Measurements from ENCODE around the gene RNFT2.
A peak's percentile ranks its signal among the peaks of the same experiment; 100 is the strongest.
"Not testable (repeated sequence)": the region's sequence is repeated elsewhere in the genome, so short reads cannot be mapped to it uniquely, and the experiment has no call there.

RNFT2 gene

DNA sequence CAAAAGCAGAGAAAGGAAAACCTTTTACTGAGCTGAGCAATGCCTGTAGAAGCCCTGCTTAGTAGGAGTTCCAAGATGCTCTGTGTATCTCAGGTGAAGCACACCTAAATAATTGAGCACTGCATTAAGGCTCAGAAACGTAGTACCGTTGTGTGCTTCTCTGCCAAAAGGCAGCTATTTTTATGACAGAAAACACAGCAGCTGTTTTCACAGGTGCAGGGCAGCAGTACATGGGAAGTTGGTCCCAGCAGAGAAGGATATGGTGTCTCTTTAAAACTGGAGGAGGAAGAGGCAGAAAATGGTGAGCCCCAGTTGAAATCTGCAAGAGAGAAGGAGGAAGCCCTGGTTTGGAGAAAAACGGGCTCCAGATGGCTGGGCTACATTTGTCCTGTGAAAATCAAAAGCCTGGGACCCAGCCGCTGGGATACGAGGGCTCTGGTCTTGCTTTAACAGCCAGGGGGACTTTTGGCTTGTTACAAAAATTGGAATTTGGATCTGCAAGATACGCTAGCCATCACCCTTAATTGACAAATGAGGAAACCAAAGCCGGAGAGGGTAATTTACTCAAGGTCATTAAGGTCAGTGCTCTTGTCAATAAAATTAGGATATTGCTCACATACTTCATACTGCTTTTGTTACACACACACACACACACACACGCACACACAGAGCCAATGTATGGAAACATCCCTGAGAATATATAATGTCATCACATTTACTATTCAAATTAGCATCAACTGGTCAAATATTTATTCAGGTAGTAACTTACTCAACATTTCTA, 27.6 kb upstream of the RNFT2 start:
- DNase-seq, result no peak

DNA sequence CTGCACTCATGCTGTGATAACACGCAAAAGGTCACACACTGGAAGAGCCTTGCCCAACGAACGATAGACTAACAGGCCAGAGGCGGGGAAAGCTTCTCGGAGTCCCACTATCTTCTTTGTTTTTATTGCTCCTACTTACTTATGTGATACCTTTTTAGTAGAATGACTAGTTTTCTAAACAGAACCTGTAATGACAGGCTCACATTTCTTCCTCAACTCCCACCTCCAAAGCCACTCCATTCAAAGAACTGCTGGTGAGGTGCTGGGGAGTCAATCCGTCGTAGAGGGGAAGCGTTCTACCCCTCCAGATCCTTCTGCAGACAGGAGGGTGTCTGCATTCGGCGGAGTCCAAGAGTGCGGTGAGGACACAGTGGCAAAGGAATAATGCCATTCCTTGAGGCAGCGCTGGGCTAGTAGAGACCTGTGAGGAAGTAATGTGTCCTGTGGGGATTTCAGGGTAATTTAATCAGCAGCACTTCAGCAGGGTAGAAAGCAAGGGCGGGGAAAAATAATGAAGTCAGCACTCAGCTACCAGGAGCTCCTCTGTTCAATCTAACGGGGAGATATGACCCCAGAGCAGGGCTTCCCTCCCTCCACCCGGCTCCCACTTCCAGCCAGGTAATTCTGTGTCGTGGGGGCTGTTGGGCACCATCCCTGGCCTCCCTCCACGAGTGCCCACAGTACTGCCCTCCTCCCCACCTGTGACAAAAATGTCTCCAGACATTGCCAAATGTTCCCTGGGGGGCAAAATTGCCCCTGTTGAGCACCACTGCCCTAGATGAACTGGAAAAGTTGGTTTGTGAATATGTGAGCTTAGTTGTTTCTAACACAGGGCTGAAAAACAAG, 25.4 kb upstream of the RNFT2 start:
- DNase-seq, result no peak

DNA sequence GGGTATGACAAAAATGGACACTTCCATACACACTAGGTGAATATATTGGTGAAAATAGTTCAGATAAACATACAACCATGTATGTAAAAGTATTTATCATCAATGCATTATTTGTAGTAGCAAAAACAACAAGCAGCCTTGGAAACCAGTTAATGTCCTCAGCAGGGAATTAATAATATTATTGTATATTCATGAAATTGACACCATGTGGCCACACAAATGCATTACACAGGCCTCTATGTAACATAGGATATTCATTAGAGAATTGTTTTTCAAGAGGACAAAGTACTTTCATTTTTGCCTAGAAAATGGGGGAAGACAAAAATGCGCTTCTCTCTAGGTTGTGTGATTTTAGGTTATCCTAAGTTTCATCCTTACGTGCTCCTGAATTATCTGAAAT, 24.6 kb upstream of the RNFT2 start:
- DNase-seq, result no peak

- no peak for DNase-seq
These were observed 23.9 kb upstream of the RNFT2 start for GRCh38 chr12:116714175-116714574.

- DNase-seq, result no peak
These were observed 20.4 kb upstream of the RNFT2 start for GRCh38 chr12:116717466-116718437.

- no peak for DNase-seq
These were observed 19.3 kb upstream of the RNFT2 start for GRCh38 chr12:116718655-116719454.

GRCh38 chr12:116719731-116720528, 18.2 kb upstream of the RNFT2 start:
- DNase-seq, result no peak

GRCh38 chr12:116722245-116722644, 15.9 kb upstream of the RNFT2 start:
- DNase-seq, result no peak

DNA sequence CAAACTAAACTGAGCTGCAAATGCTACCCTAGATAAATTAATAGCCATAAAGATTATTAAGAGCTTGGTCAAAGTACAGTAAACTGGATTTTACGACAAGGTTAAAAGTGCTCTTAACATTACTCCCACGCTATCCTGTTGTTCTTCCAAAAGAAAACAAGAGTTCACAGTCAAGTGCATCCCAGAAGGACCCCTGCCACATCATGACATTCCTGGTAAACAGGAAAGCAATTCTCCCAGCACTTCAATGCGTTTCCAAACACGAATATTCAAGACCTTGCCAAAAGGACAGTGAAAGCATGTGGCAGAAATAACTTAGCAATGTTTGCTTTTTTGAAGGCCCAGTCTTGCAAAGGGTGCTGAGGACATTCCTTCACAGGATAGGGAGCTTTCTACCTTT, 11.4 kb upstream of the RNFT2 start:
- DNase-seq, result no peak

DNA sequence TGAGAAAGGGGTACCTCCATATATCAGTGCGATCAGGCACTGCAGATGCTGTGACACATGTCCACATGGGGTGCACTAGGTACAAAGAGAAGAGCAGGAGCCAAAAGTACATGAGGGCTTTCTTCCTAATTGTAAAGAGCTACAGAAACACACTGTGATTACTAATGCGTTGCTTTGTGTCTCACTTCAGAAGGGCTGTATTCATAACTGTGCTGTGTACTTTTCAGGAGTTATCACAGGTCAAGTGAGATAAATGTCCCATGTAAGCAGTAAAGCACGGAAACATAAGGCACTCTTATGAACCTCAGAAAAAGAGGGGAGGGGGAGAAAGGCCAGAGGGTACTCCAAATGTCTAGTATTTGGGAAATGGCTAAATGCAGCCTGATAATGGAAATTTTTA, 10.9 kb upstream of the RNFT2 start:
- DNase-seq, result no peak

DNA sequence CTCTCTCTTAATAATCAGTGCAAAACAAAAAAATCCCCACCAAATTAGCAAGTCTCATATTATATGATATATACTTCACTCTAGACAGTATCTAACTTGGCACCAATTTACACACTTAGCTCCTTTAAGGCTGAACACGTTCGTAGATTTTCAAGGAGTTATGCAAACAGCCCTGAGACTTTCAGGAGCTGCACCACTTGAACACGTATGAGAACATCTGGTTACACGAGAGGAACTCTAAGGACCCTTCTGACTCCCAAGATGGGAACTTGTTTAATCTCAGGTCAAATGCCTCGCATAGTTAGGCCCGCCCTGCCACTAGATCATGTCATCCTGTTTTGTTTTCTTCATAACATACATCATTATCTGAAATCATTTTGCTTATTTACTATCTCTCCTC, 10.2 kb upstream of the RNFT2 start:
- DNase-seq, result no peak

DNA sequence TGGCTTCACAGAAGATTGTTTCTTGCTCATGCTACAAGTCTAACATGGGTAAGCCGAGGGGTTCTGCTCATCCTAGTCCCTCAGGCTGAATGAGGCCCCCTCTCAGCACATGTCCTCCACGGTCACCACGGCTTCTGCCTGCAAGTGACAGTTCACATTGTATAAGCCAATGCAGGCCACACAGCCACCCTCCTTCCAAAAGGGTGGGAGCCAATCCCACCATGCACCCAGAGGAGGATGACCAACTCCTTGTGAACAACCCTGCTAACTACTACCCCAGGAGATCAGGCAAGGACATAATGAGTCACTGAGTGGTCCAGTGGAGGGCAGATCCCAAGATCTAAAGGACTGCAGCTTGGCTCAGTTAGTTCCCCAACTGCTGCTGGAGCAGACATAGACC, 6.3 kb upstream of the RNFT2 start:
- DNase-seq, result no peak

DNA sequence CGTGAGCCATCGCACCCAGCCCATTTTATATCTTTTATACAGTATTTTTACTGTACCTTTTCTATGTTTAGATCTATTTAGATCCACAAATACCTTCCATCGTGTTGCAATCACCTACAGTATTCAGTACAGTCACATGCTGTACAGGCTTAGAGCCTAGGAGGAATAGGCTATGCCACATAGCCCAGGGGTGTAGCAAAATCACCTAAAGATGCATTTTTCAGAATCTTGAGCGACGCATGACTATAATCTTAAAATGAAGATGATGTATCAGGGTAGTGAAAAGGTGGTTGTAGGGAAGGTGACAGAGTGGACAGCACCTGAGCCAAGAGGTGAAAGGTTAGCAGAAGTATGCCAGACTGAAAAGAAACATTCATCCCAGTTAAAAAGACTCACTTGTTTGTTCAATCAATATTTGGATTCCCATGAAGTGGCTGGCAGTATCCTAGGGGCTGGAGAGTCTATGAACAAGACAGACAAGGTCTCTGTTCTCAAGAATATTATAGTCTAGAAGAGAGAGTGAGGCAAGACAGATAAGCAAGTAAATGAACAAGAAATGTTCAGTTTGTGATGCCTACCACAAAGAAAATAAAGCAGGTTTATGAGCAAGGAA, 3.9 kb upstream of the RNFT2 start:
- DNase-seq, result no peak

DNA sequence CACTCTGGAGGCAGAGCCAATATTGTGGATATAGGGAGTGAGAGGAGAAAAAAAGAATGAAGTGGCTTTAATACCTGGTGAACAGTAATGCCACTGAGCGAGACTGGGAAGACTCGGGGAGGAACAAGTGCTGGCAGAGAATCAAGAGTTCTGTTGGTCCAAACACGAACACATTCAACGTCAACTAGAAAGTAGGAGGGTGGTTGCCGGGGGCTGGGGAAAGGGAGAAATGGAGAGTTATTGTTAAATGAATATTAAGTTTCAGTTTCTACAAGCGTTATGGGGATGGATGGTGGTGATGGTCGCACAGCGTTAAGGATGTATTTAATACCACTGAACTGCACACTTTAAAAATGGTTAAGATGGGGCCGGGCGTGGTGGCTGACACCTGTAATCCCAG, 3.0 kb upstream of the RNFT2 start:
- no peak for DNase-seq

GRCh38 chr12:116735951-116736599, 2.0 kb upstream of the RNFT2 start:
- DNase-seq, result no peak

DNA sequence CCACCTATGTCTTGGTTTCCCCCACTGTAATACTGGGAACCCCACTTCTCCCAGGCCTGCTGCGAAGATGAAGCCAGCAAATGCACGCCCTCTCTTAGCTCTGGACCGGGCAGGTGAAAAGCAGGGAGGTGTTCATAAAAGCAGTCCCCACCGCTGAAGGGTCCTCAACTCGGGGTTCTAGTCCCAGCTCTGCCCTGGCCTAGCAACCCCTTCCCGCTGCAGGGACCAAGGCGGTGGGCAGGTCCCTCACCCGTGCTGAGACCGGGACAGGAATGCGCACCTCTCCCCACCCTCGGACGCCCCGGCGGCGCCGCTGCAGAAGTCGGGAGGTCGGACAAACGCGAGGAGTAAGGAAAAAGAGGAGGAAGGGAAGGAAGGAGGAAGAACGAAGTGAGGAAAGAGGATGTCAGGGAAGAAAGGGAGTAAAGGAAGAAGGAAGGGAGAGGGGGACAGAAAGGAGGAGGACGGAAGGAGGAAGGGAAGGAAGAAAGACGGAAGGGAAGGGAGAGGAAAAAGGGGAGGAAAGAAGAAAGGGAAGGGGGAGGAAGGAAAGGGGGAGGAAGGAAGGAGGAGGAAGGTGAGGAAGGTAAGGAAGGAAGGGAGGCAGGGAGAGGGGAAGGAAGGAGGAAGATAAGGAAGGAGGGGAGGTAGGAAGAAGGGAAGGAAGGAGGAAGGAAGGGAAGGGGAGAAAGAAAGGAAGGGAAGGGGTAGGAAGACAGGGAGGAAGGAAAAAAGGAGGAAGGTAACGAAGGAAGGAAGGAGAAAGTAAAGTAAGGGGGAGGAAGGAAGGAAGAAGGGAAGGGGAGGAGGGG, 947 bp upstream of the RNFT2 start:
- no peak for DNase-seq

DNA sequence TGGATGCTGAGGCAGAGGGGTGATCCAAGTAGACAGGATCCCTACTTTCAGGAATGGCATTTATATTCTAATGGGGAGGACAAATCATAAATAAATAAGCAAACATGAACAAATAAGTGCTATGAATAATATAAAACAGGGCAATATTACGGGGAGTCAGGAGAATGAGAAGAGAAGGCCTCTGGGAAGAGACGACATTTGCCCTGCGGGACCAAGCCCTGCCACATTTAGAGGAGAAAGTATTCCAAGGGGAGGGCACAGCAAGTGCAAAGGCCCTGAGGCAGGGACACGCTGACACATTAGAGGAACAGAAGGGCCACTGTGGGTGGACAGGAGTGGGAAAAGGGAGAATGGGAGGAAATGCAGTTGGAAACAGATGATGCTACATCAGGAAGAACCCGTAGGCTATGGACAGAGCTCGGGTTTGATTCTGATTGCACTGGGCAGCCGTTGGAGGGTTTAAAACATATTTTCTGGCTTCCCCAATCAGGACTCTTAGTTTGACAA, 1.3 kb downstream of the RNFT2 start:
- peak in 1 of 6 experiments; percentile 3 for DNase-seq

DNA sequence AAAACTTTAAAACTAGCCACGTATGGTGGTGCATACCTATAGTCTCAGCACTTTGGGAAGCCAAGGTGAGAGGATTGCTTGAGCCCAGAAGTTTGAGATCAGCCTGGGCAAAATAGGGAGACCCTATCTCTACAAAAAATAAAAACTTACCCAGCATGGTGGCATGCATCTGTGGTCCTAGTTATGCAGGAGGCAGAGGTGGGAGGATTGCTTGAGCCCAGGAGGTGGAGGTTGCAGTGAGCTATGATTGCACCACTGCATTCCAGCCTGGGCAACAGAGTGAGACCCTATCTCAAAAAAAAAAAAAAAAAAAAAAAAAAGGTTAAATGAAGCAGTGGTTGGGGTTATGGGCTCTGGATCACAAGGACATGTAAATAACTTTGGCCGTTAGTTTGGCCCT, 4.7 kb downstream of the RNFT2 start:
- DNase-seq, result not testable (repeated sequence)

- DNase-seq, result no peak
These were observed 6.7 kb downstream of the RNFT2 start for GRCh38 chr12:116744766-116745165.
